Measurements from ENCODE around the gene MMP24. TPM values are rescaled to one million over a fixed set of nuclear protein-coding genes. Genes with fewer than 3 reads are reported as not detected.

The MMP24 gene
- total RNA-seq, 1 experiment from 2014 or later: 13.0 TPM

DNA sequence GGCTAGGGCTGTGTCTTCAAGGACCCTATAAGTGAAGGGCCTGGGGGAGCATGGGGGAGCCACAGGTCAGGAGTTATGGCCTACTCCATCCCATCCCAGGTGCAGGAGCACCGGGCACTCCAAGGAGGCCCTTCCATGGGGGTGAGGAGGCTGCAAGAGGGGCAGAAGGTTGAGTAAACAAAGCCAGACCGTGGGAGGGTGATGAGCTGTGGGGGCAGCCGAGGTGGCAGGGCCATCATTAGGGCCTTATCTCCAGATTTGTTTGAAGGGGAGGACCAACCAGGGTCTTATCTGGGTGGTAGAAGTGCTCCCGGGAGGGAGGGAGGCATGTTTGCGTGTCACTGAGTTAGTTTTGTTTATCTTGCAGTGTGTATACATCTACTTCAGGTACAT lies 67.8 kb downstream of the MMP24 start:
- ChIA-PET POLR2A (no interaction called here), CTCF (interaction anchor here (2.9 kb wide), 1 partner anchor 10 kb away, joined by 17 read pairs; no protein-coding TSS in a partner anchor)
- Mint-ChIP-seq H3K4me1 (ENCODE audit: low read depth, unreplicated experiment) (peaks cover 17% of the 10 kb centered on the region), H3K9me3 (ENCODE audit: unreplicated experiment) (no peaks in the 10 kb centered on the region), H3K27ac (ENCODE audit: unreplicated experiment) (no peak overlapping the region), H3K36me3 (ENCODE audit: insufficient read depth, unreplicated experiment) (no peaks in the 10 kb centered on the region), H3K4me3 (ENCODE audit: unreplicated experiment) (no peak overlapping the region), H3K27me3 (ENCODE audit: insufficient read depth, unreplicated experiment) (no peaks in the 10 kb centered on the region)
- H3K36me3 ChIP-seq (ENCODE audit: control insufficient read depth, insufficient read depth, low read length): no peaks in the 10 kb centered on the region
- H3K4me1 ChIP-seq: peaks cover 12% of the 10 kb centered on the region
- TF ChIP-seq, protein P1, sequence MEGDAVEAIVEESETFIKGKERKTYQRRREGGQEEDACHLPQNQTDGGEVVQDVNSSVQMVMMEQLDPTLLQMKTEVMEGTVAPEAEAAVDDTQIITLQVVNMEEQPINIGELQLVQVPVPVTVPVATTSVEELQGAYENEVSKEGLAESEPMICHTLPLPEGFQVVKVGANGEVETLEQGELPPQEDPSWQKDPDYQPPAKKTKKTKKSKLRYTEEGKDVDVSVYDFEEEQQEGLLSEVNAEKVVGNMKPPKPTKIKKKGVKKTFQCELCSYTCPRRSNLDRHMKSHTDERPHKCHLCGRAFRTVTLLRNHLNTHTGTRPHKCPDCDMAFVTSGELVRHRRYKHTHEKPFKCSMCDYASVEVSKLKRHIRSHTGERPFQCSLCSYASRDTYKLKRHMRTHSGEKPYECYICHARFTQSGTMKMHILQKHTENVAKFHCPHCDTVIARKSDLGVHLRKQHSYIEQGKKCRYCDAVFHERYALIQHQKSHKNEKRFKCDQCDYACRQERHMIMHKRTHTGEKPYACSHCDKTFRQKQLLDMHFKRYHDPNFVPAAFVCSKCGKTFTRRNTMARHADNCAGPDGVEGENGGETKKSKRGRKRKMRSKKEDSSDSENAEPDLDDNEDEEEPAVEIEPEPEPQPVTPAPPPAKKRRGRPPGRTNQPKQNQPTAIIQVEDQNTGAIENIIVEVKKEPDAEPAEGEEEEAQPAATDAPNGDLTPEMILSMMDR (IDR thresholded peaks at IDR 0.05; ENCODE audit: insufficient read depth in 1 of 2, low read depth in 1 of 2, low read length in 1 of 2, severe bottlenecking in 1 of 2, unreplicated experiment in 1 of 2): no peak
- DNase-seq: peak in 1 of 2 experiments; percentile 55
- intact Hi-C loops (cut with micrococcal nuclease; ENCODE audit: unreplicated experiment): loop anchor here (1.0 kb wide), 1 partner anchor 8 kb away; no protein-coding TSS in a partner anchor
- no peaks in the 10 kb centered on the region for H3K27me3 ChIP-seq (replicated peaks; ENCODE audit: control insufficient read depth, insufficient read depth, low read length)
- no peak overlapping the region for H3K4me3 ChIP-seq (ENCODE audit: low read depth, low read length)
- H3K9me3 ChIP-seq: no peaks in the 10 kb centered on the region
- BruUV-seq (replicated peaks): no TSS peak

- Histone ChIP-seq H3K36me3 (ENCODE audit: control insufficient read depth, insufficient read depth, low read length) (no peaks in the 10 kb centered on the region), H3K9me3 (no peaks in the 10 kb centered on the region), H3K4me3 (ENCODE audit: low read depth, low read length) (no peak overlapping the region), H3K27me3 (replicated peaks; ENCODE audit: control insufficient read depth, insufficient read depth, low read length) (no peaks in the 10 kb centered on the region), H3K4me1 (peaks cover 12% of the 10 kb centered on the region)
- Mint-ChIP-seq H3K36me3 (ENCODE audit: insufficient read depth, unreplicated experiment) (peaks cover 5% of the 10 kb centered on the region), H3K27me3 (ENCODE audit: insufficient read depth, unreplicated experiment) (no peaks in the 10 kb centered on the region), H3K4me3 (ENCODE audit: unreplicated experiment) (no peak overlapping the region), H3K9me3 (ENCODE audit: unreplicated experiment) (no peaks in the 10 kb centered on the region), H3K27ac (ENCODE audit: unreplicated experiment) (no peak overlapping the region), H3K4me1 (ENCODE audit: low read depth, unreplicated experiment) (peaks cover 17% of the 10 kb centered on the region)
- CTCF ChIA-PET: interaction anchor here (0.6 to 2.9 kb wide), 3 partner anchors 10 to 31 kb away, joined by 3 to 17 read pairs (median 4); no protein-coding TSS in a partner anchor
- no TSS peak for BruUV-seq (replicated peaks)
- TF ChIP-seq, protein P1 (IDR thresholded peaks at IDR 0.05; ENCODE audit: insufficient read depth in 1 of 2, low read depth in 1 of 2, low read length in 1 of 2, severe bottlenecking in 1 of 2, unreplicated experiment in 1 of 2): no peak
- no peak for DNase-seq
- POLR2A ChIA-PET: no interaction called here
- intact Hi-C loops (cut with micrococcal nuclease; ENCODE audit: unreplicated experiment): no loop called here
Measured at GRCh38 chr20:35295058-35295457, 68.6 kb downstream of the MMP24 start.

- no peak overlapping the region for H3K4me3 Mint-ChIP-seq (ENCODE audit: unreplicated experiment)
- peaks cover 5% of the 10 kb centered on the region for H3K36me3 Mint-ChIP-seq (ENCODE audit: insufficient read depth, unreplicated experiment)
- no peak overlapping the region for H3K27ac Mint-ChIP-seq (ENCODE audit: unreplicated experiment)
- no peaks in the 10 kb centered on the region for H3K27me3 Mint-ChIP-seq (ENCODE audit: insufficient read depth, unreplicated experiment)
- Histone ChIP-seq H3K4me3 (ENCODE audit: low read depth, low read length) (no peak overlapping the region), H3K27me3 (replicated peaks; ENCODE audit: control insufficient read depth, insufficient read depth, low read length) (no peaks in the 10 kb centered on the region), H3K36me3 (ENCODE audit: control insufficient read depth, insufficient read depth, low read length) (no peaks in the 10 kb centered on the region), H3K9me3 (no peaks in the 10 kb centered on the region), H3K4me1 (peaks cover 12% of the 10 kb centered on the region)
- ChIA-PET CTCF (interaction anchor here (0.5 to 2.9 kb wide), 3 partner anchors 9 to 695 kb away, joined by 3 to 17 read pairs (median 4); no protein-coding TSS in a partner anchor), POLR2A (no interaction called here)
- TF ChIP-seq, protein P1 (IDR thresholded peaks at IDR 0.05; ENCODE audit: insufficient read depth in 1 of 2, low read depth in 1 of 2, low read length in 1 of 2, severe bottlenecking in 1 of 2, unreplicated experiment in 1 of 2): no peak
- intact Hi-C loops (cut with micrococcal nuclease; ENCODE audit: unreplicated experiment): no loop called here
- H3K4me1 Mint-ChIP-seq (ENCODE audit: low read depth, unreplicated experiment): peaks cover 17% of the 10 kb centered on the region
- no TSS peak for BruUV-seq (replicated peaks)
- DNase-seq: no peak
- no peaks in the 10 kb centered on the region for H3K9me3 Mint-ChIP-seq (ENCODE audit: unreplicated experiment)
Measured at GRCh38 chr20:35295674-35296073, 69.2 kb downstream of the MMP24 start.

All from Caco-2 (cell line).